Testis (tissue), 2 donors: ENCODE measurements around the gene PABPC3.

Experiments used
- POLR2A ChIP-seq: fragments of 450-650 bp; IDR thresholded peaks from one replicate; pipeline ENCODE4 v1.6.1; 2017; ENCODE audit warnings: antibody characterized with exemption, mild to moderate bottlenecking, moderate library complexity
- TF ChIP-seq, protein P1 (sequence below), 3 experiments: fragments of 450-650 bp in 2 of 3; fragments of 200-600 bp in 1 of 3; sonication (generic) in 1 of 3; IDR thresholded peaks; one replicate each; pipeline ENCODE4 v1.5.1; 2016 to 2019; ENCODE audit warnings: antibody characterized with exemption in 3 of 3, mild to moderate bottlenecking in 2 of 3, moderate library complexity in 1 of 3

DNA sequence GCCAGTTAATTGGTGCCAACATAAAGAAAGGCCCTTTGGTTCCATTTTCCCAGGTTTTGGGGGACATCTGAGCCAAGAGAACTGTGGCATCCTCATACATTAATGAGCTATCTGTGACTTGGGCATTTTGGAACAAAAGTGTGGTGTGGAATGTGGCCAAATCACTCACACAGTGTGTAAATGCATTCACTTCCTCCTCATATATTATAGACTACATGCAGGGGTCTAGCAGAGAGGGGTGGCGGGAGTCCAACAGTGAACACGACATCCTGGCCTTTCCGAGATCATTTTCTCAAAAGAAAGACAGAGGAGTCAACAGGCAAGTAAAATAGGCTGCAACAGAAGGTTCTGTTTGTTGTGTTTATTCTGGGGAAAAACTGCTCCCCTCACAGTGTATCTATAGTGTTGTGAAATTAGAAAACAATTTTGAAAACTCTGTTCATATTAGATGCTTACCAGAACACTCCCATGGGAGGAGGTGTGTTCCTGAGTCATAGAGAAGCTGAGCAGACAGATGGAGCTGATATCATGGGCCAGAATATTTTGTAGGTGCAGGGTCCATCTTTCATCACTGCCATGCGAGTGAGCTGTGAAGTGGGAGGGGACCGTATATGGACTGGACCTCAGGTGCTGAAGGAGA, 36.9 kb downstream of the PABPC3 start:
- TF ChIP-seq, protein P1, sequence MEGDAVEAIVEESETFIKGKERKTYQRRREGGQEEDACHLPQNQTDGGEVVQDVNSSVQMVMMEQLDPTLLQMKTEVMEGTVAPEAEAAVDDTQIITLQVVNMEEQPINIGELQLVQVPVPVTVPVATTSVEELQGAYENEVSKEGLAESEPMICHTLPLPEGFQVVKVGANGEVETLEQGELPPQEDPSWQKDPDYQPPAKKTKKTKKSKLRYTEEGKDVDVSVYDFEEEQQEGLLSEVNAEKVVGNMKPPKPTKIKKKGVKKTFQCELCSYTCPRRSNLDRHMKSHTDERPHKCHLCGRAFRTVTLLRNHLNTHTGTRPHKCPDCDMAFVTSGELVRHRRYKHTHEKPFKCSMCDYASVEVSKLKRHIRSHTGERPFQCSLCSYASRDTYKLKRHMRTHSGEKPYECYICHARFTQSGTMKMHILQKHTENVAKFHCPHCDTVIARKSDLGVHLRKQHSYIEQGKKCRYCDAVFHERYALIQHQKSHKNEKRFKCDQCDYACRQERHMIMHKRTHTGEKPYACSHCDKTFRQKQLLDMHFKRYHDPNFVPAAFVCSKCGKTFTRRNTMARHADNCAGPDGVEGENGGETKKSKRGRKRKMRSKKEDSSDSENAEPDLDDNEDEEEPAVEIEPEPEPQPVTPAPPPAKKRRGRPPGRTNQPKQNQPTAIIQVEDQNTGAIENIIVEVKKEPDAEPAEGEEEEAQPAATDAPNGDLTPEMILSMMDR (IDR thresholded peaks at IDR 0.05), result no peak
- no peak for TF ChIP-seq POLR2A
